ENCODE data around the gene LY6G6C.
"Not testable (repeated sequence)": the region's sequence is repeated elsewhere in the genome, so short reads cannot be mapped to it uniquely, and the experiment has no call there.

The LY6G6C gene

GRCh38 chr6:31725502-31726350 is 4.2 kb upstream of the LY6G6C start:
- no peak for DNase-seq

- no peak for DNase-seq
These were observed 2.6 kb upstream of the LY6G6C start for GRCh38 chr6:31723980-31724691.

- DNase-seq, result no peak
These were observed 1.9 kb upstream of the LY6G6C start, which contains the start of gene MPIG6B for GRCh38 chr6:31723245-31723979. TSS of gene MPIG6B (plus strand) at chr6:31723373. CDS start at chr6:31723384, 11 bp downstream.

- DNase-seq, result no peak
These were observed 627 bp upstream of the LY6G6C start for GRCh38 chr6:31722173-31722572.

- DNase-seq, result no peak
These were observed 1.3 kb downstream of the LY6G6C start for GRCh38 chr6:31720196-31720770.

GRCh38 chr6:31719001-31719400 is 2.5 kb downstream of the LY6G6C start:
- DNase-seq, result no peak

- no peak for DNase-seq
These were observed 3.3 kb downstream of the LY6G6C start for GRCh38 chr6:31718265-31718664.

- DNase-seq, result no peak
These were observed 3.9 kb downstream of the LY6G6C start for GRCh38 chr6:31717499-31718222.

GRCh38 chr6:31715022-31715958 is 6.3 kb downstream of the LY6G6C start, which contains the start of gene LY6G6D:
TSS of gene LY6G6D (plus strand) at chr6:31715348. CDS start at chr6:31715356, 8 bp downstream.
- no peak for DNase-seq

- DNase-seq, result peak; percentile 71
These were observed 7.4 kb downstream of the LY6G6C start for GRCh38 chr6:31713991-31714684.

- no peak for DNase-seq
These were observed 8.1 kb downstream of the LY6G6C start for GRCh38 chr6:31713465-31713864.

- no peak for DNase-seq
These were observed 9.2 kb downstream of the LY6G6C start for GRCh38 chr6:31712296-31712695.

GRCh38 chr6:31711233-31711632 is 10.3 kb downstream of the LY6G6C start:
- no peak for DNase-seq

- DNase-seq, result no peak
These were observed 10.9 kb downstream of the LY6G6C start for GRCh38 chr6:31710523-31711219.

- not testable (repeated sequence) for DNase-seq
These were observed 12.4 kb downstream of the LY6G6C start for GRCh38 chr6:31709157-31709556.

- DNase-seq, result no peak
These were observed 13.3 kb downstream of the LY6G6C start for GRCh38 chr6:31708224-31708623.

GRCh38 chr6:31707701-31708100 is 13.8 kb downstream of the LY6G6C start:
- DNase-seq, result no peak

- no peak for DNase-seq
These were observed 14.9 kb downstream of the LY6G6C start, which contains the start of gene LY6G6F for GRCh38 chr6:31706599-31706998. TSS of gene LY6G6F (plus strand) at chr6:31706866. CDS start at chr6:31706907, 41 bp downstream.

- peak; percentile 36 for DNase-seq
These were observed 15.6 kb downstream of the LY6G6C start for GRCh38 chr6:31705931-31706330.
